GM10266 (cell line): ENCODE results near the gene EEF2.
"Not testable (repeated sequence)": the region's sequence is repeated elsewhere in the genome, so short reads cannot be mapped to it uniquely, and the experiment has no call there.

Experiments
- DNase-seq: peaks from one replicate; pipeline ENCODE4 v3.0.0; 2012; ENCODE audit errors: extremely low spot score
- CTCF ChIP-seq: IDR thresholded peaks from 2 replicates; pipeline ENCODE4 v1.5.1; 2012; ENCODE audit warnings: mild to moderate bottlenecking, low read depth; ENCODE audit not compliant: control insufficient read depth, insufficient read depth; ENCODE audit errors: missing control alignments

The EEF2 gene

GRCh38 chr19:4013886-4014540, 28.8 kb upstream of the EEF2 start:
- no peak for DNase-seq
- no peak for TF ChIP-seq CTCF

DNA sequence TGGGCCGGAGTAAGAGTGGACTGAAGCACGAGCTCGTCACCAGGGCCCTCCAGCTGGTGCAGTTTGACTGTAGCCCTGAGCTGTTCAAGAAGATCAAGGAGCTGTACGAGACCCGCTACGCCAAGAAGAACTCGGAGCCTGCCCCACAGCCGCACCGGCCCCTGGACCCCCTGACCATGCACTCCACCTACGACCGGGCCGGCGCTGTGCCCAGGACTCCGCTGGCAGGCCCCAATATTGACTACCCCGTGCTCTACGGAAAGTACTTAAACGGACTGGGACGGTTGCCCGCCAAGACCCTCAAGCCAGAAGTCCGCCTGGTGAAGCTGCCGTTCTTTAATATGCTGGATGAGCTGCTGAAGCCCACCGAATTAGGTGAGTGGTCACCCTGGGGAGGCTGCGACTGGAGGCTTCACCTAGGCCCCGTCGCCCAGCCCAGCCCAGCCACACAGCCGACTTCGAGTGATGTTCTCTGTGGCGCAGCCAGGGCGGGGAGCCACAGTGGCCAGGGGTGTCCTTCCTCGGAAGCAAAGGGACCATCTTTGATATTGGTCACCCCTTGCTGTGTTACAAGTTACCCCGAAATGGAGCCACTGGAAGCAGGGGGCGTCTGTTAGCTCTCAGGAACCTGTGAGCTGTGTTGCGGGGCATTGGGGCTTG, 27.8 kb upstream of the EEF2 start:
- TF ChIP-seq CTCF: no peak
- DNase-seq: no peak

DNA sequence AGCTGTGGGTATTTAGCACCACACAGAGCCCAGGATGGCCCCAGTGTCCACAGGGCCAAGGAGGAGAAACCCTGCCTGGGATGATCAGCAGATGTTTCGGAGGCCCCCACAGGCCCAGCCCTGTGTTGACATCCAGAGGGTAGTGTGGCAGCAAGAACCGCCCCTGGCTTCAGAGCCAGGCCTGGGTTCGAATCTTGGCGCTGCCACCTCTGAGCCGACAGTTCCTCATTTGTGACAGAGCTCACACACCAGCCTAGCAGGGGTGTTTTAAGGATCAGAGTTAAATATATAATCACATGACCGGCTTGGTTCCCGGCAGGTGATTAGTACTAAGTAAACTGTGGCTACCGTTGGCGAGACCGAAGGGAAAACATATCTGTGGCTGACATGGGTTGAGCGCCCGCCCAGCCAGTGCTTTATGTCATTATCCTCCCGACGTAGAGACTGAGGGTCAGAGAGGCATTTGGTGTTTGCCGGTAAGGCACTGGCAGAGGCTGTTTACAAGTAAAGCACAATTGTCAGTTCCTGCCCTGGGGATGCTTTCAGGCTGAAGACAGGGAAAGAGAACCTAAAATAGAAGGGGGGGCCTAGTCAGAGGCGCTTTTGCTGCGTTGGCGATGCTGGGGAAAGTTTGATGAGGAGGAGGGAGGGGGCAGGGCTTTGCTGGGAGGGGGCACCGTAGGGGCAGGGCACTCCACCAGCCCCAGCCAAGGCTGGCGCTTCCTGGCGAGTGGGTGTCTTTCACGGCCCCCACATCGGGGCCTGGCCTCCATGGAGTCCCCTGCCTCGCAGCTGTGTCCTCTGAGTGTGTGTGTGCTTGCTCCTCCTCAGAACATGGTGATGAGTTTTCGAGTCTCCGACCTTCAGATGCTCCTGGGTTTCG, 27.1 kb upstream of the EEF2 start:
- no peak for TF ChIP-seq CTCF
- no peak for DNase-seq

GRCh38 chr19:4011430-4011829, 26.2 kb upstream of the EEF2 start:
- not testable (repeated sequence) for DNase-seq

DNA sequence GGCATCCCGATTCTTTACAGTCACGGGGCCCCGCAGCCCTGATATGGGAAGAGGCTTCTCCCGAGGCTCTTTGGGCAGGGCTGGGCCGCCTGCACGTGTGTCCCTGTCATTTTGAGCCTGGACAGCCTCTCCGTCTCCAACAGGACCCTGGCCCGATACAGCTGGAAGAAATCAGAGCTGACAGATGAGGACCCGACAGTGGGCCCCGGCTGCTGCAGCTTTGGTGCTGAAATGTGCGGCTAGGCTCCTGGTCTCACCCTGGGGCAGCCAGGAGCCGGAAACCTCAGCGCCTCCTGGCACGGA, 25.5 kb upstream of the EEF2 start:
- TF ChIP-seq CTCF: no peak
- no peak for DNase-seq

DNA sequence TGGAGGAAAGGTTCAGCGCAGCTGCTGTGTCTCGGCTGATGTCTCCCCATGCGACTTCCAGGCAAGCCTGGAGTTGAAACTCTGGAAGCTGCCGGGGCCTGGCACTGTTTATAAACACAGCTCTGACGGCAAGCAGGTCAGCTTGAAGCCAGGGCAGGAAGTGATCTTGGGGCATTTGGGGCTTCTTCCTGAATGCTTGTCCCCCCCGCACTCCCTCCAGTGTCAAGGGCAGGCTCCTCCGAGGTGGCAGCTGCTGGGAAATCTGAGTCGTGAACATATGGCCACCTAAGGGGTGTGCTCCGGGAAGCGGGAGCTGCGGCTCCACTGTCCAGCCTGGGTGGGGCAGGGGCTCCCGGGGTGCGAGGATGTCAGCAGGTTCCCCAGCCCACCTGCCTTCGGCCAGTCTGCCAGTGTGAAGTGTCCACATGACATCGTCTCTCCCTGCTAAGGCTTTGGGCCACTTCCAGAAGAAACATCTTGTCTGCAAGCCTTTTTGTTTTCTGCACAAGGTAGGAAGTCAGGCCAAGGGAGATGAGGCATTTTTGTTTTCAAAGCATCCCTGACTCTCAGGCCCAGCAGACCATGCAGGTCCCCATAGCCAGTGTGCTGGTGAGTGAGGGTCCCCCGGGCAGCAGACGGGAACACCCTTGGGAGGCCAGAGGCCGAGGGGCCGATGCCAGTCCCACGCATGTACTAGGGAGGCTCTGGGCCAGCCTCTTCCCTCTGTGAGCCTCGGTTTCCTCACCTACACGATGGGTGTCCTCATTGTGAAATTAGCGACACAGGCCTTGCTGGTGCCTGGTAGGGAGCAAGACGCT, 24.9 kb upstream of the EEF2 start:
- no peak for DNase-seq
- TF ChIP-seq CTCF: no peak

DNA sequence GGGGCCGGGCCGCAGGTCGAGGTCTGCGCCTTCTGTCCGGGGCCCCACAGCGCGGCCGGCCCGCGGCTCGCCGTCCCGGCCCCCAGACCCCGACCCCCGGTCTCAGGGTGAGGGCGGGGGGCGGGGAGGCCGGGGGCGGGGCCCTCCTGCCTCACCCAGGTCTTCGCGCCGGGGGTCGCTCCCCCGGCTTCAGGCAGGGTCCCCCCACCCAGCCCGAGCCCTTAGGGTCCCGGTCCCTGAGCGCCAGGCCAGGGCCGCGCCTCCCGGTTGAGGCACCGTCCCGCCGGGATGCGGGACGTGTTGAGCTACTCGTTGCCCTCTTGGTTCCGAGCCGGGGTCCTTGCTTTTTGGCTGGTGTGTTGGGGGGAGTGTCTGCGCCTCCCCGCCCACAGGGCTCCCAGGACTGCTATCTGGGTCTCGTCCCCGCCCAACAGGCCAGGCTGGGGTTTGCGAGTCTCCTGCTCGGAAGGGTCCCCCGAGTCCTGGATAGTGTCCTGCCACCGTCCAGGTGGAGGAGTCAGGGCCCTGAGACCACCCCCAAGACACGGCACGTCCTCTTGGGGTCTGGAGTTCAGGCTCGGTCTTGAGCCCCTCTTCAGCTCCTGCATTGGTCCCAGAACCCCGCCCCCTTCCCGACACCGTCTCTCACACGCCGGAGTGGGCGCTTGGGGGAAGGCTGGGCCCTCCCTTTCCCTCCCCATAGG, 22.7 kb upstream of the EEF2 start:
- no peak for TF ChIP-seq CTCF
- DNase-seq: no peak
